HUES64 (cell line): ENCODE measurements around the gene GOSR1.
"Not testable (repeated sequence)": the region's sequence is repeated elsewhere in the genome, so short reads cannot be mapped to it uniquely, and the experiment has no call there.

Experiments used
- H3K27ac ChIP-seq: 2 replicates; pipeline ENCODE4 v1.7.0; 2013; ENCODE audit warnings: low read depth, low read length, inconsistent platforms
- H3K27me3 ChIP-seq: 2 replicates; pipeline ENCODE4 v1.6.1; 2013; ENCODE audit warnings: mild to moderate bottlenecking, low read length; ENCODE audit not compliant: insufficient read depth
- H3K36me3 ChIP-seq: 2 replicates; pipeline ENCODE4 v1.6.1; 2013; ENCODE audit warnings: mild to moderate bottlenecking, low read length; ENCODE audit not compliant: insufficient read depth
- H3K4me1 ChIP-seq: 2 replicates; pipeline ENCODE4 v1.6.1; 2013; ENCODE audit warnings: mild to moderate bottlenecking, low read length, moderate library complexity; ENCODE audit not compliant: insufficient read depth
- H3K4me3 ChIP-seq: 2 replicates; pipeline ENCODE4 v1.5.1; 2013; ENCODE audit warnings: mild to moderate bottlenecking, low read length, moderate library complexity
- H3K9ac ChIP-seq: 2 replicates; pipeline ENCODE4 v1.6.1; 2013; ENCODE audit warnings: mild to moderate bottlenecking, low read depth, low read length
- H3K9me3 ChIP-seq: 2 replicates; pipeline ENCODE4 v1.6.1; 2013; ENCODE audit warnings: low read depth, low read length; ENCODE audit not compliant: insufficient read depth
- WGBS: fragments of 150-250, 120-280 bp; methylation state at CpG from one replicate; pipeline ENCODE4 v1.1.7; 2013; ENCODE audit warnings: missing lambda C conversion rate; 5-methylcytosine and 5-hydroxymethylcytosine counted together

Gene GOSR1

GRCh38 chr17:30545024-30545423 is 67.8 kb downstream of the GOSR1 start:
- WGBS = 100% methylated on average over 1 of the region's 2 CpGs
- H3K4me3 ChIP-seq = no peak overlapping the region
- H3K9ac ChIP-seq = no peak overlapping the region
- no peaks in the 10 kb centered on the region for H3K4me1 ChIP-seq
- no peaks in the 10 kb centered on the region for H3K9me3 ChIP-seq
- no peak overlapping the region for H3K27ac ChIP-seq
- H3K36me3 ChIP-seq = no peaks in the 10 kb centered on the region
- H3K27me3 ChIP-seq = no peaks in the 10 kb centered on the region

GRCh38 chr17:30547778-30548573 is 70.8 kb downstream of the GOSR1 start:
- no peak overlapping the region for H3K9ac ChIP-seq
- no peaks in the 10 kb centered on the region for H3K27me3 ChIP-seq
- WGBS = 94% methylated on average over 15 of the region's 15 CpGs
- no peaks in the 10 kb centered on the region for H3K4me1 ChIP-seq
- no peak overlapping the region for H3K4me3 ChIP-seq
- no peaks in the 10 kb centered on the region for H3K9me3 ChIP-seq
- no peaks in the 10 kb centered on the region for H3K36me3 ChIP-seq
- H3K27ac ChIP-seq = no peak overlapping the region

DNA sequence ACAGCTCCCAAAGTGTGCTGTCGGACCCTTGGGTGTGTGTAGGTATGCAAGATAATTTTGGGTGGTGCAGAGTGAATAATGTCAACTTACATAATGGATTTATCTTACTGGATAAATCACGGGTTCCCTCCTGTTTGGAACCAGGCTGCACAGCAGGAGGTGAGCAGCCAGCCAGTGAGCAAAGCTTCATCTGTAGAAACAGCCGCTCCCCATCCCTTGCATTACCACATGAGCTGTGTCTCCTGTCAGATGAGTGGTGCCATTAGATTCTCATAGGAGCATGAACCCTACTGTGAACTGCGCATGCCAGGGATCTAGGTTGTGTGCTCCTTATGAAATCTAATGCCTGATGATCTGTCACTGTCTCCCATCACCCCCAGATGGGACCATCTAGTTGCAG is 72.0 kb downstream of the GOSR1 start:
- 93% methylated on average over 4 of the region's 4 CpGs for WGBS
- not testable (repeated sequence) for H3K36me3 ChIP-seq, H3K27ac ChIP-seq, H3K9me3 ChIP-seq, H3K9ac ChIP-seq, H3K4me1 ChIP-seq, H3K4me3 ChIP-seq, H3K27me3 ChIP-seq

DNA sequence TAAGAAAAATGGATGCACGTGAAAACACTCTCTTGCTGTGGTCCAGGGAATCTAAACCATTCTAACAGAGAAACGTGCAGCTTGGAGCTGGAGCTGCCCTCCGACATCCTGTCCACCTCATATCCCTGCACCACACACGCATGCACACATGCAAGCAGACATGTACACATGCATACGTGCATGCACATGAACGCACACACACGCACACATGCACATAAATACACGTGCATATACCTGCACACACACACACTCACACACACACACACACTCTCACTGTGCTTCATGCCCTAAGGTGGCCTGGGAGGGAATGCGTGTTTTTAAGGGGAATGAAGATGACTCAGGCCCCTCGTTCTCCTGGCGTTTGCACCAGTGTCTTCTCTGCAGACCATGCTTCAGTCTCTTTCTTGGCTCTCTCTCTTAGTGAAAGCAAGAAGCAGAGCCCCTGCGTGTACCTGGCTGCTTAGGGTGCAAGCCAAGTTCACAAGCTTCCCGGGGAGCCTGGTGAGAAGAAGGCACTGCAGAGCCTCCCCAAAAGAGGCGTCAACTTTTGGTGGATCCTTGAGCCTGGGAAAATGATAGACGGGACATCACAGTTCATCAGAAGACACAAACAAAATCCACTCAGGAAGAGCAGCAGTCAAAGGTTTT is 72.8 kb downstream of the GOSR1 start:
- no peak overlapping the region for H3K9ac ChIP-seq
- H3K9me3 ChIP-seq = no peaks in the 10 kb centered on the region
- H3K36me3 ChIP-seq = no peaks in the 10 kb centered on the region
- H3K27ac ChIP-seq = no peak overlapping the region
- no peaks in the 10 kb centered on the region for H3K4me1 ChIP-seq
- H3K4me3 ChIP-seq = no peak overlapping the region
- H3K27me3 ChIP-seq = no peaks in the 10 kb centered on the region
- 92% methylated on average over 15 of the region's 15 CpGs for WGBS

DNA sequence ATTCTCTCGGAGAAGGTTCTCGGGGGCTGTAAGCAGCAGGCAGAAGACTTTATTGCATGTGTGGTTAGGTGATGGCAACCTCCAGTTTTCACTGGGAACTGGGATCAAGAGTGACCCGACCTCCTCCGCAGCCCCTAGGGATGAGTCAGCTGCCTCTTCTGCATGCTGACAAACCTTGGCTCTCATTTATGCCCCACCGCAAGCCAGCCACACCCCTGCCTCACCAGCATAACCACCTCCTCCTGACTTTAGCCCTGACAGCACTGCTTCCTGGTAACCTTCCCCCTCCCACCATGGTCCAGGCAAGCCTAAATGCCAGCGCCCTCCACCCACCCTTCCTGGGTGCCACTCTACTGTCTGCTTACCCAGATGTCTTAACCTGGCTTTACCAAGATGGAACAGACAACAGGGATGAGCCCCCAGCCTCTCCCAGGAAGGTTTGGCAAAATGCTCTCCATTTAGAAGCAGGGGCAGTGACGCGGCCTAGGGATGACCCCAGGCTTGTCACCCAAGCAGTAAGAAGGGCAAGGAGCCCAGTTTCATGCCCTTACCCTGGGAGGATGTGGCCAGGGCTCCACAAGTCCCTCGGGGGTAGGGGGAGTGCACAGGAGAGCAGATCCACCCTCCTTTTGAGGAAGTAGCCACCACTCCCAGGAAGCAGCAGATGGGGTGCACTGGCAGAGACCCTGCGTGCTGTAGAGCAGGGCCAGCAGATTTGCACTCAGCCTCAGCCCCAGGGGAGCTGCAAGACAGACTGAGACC is 73.5 kb downstream of the GOSR1 start:
- Histone ChIP-seq H3K9ac (no peak overlapping the region), H3K4me3 (no peak overlapping the region), H3K27ac (no peak overlapping the region), H3K9me3 (no peaks in the 10 kb centered on the region), H3K27me3 (no peaks in the 10 kb centered on the region), H3K36me3 (no peaks in the 10 kb centered on the region), H3K4me1 (no peaks in the 10 kb centered on the region)
- 77% methylated on average over 10 of the region's 10 CpGs for WGBS

DNA sequence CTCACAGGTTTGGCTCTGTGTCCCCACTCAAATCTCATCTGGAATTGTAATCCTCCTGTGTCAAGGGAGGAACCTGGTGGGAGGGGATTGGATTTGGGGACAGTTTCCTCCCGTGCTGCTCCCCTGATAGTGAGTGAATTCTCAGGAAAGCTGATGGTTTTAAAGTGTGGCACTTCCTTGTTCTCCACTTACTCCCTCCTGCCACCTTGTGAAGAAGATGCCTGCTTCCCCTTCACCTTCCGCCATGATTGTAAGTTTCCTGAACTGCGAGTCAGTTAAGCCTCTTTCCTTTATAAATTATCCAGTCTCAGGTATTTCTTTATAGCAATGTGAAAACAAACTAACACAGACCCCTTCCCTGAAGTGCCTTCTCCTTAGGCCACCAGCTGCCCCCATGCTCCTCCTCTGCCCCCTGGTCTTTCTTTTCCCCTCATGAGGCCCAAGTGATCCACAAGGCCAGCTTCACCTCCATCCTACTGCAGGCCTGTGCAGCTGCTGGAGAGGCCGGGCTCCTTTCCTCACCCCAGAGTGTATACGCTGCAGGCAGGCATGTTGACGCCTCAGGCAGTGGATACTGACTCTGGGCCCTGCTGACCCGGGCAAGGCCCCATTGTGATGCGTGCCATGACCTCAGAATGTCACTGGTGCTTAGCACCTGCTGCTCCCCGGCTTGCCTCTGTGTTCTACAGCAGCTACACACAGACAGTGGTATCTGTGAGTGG is 74.2 kb downstream of the GOSR1 start:
- not testable (repeated sequence) for H3K4me3 ChIP-seq, H3K9me3 ChIP-seq, H3K27ac ChIP-seq, H3K4me1 ChIP-seq, H3K9ac ChIP-seq, H3K36me3 ChIP-seq, H3K27me3 ChIP-seq
- WGBS = 63% methylated on average over 9 of the region's 9 CpGs

GRCh38 chr17:30551996-30552339 is 74.8 kb downstream of the GOSR1 start:
- Histone ChIP-seq H3K4me3 (no peak overlapping the region), H3K27me3 (no peaks in the 10 kb centered on the region), H3K4me1 (no peaks in the 10 kb centered on the region), H3K27ac (no peak overlapping the region), H3K9ac (no peak overlapping the region), H3K36me3 (no peaks in the 10 kb centered on the region), H3K9me3 (no peaks in the 10 kb centered on the region)
- WGBS = 93% methylated on average over 9 of the region's 9 CpGs

- Histone ChIP-seq H3K4me1 (no peaks in the 10 kb centered on the region), H3K36me3 (no peaks in the 10 kb centered on the region), H3K9me3 (no peaks in the 10 kb centered on the region), H3K27me3 (no peaks in the 10 kb centered on the region), H3K4me3 (no peak overlapping the region), H3K27ac (no peak overlapping the region), H3K9ac (no peak overlapping the region)
- 96% methylated on average over 10 of the region's 10 CpGs for WGBS
Observed at GRCh38 chr17:30552994-30553566, 75.9 kb downstream of the GOSR1 start.

GRCh38 chr17:30553823-30554440 is 76.7 kb downstream of the GOSR1 start:
- H3K36me3 ChIP-seq, H3K4me1 ChIP-seq, H3K9me3 ChIP-seq, H3K9ac ChIP-seq, H3K27ac ChIP-seq, H3K27me3 ChIP-seq, H3K4me3 ChIP-seq: not testable (repeated sequence)
- WGBS = 92% methylated on average over 4 of the region's 4 CpGs

DNA sequence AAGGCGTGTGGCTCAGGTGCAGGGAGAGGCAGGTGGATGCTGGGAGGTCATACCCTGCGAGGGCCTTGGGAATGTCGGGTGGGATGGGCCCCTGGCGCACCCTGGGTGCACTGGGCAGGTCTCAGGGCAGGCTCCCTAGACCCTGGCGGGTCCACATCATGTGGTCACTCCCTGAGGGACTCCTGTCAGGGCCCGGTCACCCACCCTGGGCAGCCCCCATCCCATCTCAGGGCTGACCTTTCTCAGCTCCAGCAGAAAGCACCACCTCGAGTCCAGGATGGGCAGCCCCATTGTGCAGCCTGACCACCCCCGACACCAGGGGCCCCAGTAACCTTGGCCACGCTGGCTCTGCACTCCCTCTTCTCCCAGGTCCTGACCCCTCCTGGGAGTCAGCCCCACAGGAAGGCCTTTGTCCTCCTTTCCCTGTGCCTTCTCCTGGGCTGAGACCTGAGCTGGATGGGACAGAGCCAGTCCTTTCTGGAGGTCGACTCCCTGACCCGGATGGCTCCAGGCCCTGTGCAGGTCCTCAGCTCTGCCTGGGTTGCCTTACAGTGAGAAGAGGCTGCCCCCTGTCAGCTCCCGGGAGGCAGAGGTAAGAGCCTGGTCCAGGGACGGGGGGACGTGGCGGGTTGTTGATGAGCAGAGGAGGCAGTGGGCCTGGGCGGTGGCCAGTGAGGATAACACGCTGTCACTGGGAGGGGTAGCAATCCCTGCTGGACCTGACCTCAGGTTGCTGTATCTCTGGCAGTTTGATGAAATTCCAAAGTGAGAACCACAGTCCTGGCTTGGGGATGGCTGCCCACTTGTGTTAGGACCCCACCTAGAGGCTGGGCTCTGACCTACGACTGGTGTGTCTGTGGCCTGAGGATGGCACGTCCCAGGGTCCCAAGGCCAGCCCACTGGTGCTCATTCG is 77.9 kb downstream of the GOSR1 start:
- H3K9me3 ChIP-seq = no peaks in the 10 kb centered on the region
- no peaks in the 10 kb centered on the region for H3K4me1 ChIP-seq
- H3K27ac ChIP-seq = no peak overlapping the region
- H3K36me3 ChIP-seq = no peaks in the 10 kb centered on the region
- WGBS = 87% methylated on average over 20 of the region's 20 CpGs
- H3K4me3 ChIP-seq = no peak overlapping the region
- no peaks in the 10 kb centered on the region for H3K27me3 ChIP-seq
- no peak overlapping the region for H3K9ac ChIP-seq
